Activated CD4-positive, alpha-beta T cell treated with anti-CD3 and anti-CD28 coated beads, Interleukin-2, amount 50 U/mL, for 4 hours (primary cell): ENCODE results near the gene CTDSP1.

ENCODE experiments used
- DNase-seq, 2 experiments: peaks; one replicate each; pipeline ENCODE4 v3.0.0-alpha.2; 2020

Gene CTDSP1

GRCh38 chr2:218400167-218400929 lies 680 bp downstream of the CTDSP1 start:
- DNase-seq, result peak in 1 of 2 experiments; percentile 27

GRCh38 chr2:218400930-218401881 lies 1.5 kb downstream of the CTDSP1 start:
- DNase-seq, result no peak

DNA sequence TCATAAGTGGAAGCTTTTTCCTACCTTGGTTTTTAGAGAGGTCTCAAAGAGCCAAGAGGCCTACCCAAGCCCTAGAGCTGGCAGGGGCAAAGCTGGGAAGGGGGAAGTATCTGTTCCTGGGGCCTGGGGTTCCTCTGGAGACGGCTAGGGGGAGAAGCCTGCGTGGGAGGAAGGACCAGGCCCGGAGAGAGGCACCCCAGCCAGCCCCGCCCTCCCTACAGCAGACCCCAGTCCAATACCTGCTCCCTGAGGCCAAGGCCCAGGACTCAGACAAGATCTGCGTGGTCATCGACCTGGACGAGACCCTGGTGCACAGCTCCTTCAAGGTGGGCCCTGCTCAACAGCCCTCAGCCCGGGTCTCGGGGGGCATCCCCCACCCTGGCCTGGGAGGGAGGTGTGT lies 2.2 kb downstream of the CTDSP1 start:
- DNase-seq, result no peak

GRCh38 chr2:218402491-218402901 lies 2.8 kb downstream of the CTDSP1 start:
- no peak for DNase-seq

DNA sequence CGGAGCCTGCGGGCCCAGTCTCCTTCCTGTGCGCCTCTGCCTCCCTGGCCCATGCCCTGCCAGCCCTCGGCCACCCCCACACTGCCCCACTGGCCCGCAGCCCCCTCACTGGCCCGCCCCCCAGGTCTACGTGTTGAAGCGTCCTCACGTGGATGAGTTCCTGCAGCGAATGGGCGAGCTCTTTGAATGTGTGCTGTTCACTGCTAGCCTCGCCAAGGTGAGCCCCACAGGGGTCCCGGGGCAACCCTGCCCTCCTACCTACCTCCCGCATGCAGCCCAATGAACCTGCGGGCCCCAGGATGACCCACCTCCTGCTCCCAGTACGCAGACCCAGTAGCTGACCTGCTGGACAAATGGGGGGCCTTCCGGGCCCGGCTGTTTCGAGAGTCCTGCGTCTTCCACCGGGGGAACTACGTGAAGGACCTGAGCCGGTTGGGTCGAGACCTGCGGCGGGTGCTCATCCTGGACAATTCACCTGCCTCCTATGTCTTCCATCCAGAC lies 3.3 kb downstream of the CTDSP1 start:
- DNase-seq, result no peak

DNA sequence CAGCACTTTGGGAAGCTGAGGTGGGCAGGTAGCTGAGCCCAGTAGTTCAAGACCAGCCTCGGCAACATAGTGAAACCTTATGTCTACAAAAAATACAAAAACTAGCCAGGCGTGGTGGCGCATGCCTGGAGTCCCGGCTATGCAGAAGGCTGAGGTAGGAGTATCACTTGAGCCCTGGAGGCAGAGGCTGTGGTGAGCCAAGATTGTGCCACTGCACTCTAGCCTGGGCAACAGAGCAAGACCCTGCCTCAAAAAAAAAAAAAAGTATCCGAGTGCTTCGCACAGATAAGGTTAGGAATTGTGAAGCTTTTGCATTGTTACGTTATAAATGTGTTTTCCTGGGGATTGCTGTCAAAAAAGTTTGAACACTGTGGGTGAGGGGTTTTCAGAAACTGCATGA lies 4.1 kb downstream of the CTDSP1 start:
- DNase-seq, result no peak

DNA sequence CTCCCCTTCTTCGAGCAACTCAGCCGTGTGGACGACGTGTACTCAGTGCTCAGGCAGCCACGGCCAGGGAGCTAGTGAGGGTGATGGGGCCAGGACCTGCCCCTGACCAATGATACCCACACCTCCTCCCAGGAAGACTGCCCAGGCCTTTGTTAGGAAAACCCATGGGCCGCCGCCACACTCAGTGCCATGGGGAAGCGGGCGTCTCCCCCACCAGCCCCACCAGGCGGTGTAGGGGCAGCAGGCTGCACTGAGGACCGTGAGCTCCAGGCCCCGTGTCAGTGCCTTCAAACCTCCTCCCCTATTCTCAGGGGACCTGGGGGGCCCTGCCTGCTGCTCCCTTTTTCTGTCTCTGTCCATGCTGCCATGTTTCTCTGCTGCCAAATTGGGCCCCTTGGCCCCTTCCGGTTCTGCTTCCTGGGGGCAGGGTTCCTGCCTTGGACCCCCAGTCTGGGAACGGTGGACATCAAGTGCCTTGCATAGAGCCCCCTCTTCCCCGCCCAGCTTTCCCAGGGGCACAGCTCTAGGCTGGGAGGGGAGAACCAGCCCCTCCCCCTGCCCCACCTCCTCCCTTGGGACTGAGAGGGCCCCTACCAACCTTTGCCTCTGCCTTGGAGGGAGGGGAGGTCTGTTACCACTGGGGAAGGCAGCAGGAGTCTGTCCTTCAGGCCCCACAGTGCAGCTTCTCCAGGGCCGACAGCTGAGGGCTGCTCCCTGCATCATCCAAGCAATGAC lies 4.8 kb downstream of the CTDSP1 start:
- DNase-seq, result no peak

DNA sequence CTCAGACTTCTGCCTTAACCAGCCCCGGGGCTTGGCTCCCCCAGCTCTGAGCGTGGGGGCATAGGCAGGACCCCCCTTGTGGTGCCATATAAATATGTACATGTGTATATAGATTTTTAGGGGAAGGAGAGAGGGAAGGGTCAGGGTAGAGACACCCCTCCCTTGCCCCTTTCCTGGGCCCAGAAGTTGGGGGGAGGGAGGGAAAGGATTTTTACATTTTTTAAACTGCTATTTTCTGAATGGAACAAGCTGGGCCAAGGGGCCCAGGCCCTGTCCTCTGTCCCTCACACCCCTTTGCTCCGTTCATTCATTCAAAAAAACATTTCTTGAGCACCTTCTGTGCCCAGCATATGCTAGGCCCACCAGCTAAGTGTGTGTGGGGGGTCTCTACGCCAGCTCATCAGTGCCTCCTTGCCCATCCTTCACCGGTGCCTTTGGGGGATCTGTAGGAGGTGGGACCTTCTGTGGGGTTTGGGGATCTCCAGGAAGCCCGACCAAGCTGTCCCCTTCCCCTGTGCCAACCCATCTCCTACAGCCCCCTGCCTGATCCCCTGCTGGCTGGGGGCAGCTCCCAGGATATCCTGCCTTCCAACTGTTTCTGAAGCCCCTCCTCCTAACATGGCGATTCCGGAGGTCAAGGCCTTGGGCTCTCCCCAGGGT lies 5.5 kb downstream of the CTDSP1 start:
- DNase-seq, result no peak

DNA sequence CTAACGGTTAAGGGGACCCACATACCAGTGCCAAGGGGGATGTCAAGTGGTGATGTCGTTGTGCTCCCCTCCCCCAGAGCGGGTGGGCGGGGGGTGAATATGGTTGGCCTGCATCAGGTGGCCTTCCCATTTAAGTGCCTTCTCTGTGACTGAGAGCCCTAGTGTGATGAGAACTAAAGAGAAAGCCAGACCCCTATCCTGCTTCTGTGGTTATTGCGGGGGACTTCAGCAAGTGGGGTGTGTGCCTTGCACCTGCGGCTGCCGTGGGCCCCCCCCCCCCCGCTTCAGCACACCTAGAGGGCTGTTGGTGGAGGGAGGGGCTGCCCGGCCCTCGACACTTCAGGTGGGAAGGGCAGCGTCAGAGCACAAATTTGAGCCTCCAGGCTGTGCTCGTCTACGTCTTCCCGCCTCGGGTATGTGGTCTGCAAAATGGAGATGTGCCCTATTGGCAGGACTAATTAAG lies 6.1 kb downstream of the CTDSP1 start:
- DNase-seq, result no peak

DNA sequence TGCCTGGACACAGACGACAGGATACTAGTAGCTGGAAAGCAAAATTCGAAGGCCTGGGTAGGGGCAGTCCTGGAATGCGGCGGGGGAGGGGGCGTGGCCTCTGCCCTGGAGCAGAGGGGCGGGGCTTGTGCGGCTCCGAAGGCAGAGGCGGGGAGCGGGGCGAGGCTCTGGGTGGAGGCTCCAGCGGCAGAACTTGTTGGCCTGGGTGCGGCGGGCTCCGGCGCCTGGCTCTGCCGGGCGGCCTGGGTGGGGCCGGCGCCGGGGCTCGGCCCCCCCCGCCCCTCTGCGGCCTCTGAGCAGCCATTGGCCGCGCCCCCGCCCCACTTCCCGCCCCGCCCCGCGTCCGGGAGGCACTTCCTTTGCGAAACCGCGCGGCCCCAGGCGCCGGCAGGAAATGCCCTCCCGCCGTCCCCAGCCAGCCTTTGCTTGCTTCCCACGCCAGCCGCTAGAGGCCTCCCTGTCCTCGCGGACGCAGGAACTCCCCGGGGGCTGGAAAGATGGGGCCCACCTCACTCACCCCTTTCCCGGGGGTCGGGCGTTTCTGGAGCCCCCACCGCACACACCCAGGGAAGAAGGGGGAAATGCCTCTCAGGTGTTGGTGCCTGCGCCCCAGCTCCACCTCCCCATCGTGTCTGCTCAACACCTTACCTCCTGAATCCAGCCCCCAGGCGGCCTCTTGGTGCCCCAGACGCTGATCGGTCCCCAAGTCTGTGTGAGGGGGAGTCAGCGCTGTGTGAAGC lies 6.7 kb downstream of the CTDSP1 start:
- peak; percentile 81 for DNase-seq

GRCh38 chr2:218406949-218407618 lies 7.4 kb downstream of the CTDSP1 start:
- peak; percentile 49 to 61 for DNase-seq

GRCh38 chr2:218407717-218408116 lies 8.0 kb downstream of the CTDSP1 start:
- no peak for DNase-seq

DNA sequence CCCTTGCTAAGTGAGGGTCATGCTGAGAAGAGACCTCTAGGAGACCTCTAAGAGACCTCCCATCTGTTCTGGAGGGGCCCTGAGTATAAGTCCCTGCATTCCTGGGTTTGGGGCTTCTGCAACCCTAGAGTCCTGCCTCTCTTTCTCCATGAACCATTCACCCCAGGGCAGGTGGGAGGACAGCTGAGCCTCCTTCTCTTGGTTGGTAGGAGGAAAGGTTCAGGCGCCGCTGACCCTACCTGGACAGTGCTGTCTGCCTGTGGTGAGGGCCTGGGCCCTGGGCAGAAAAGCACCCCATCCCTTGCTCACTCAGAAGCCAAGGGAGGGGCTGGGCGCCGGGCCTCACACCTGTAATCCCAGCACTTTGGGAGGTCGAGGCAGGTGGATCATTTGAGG lies 18.7 kb downstream of the CTDSP1 start:
- no peak for DNase-seq

DNA sequence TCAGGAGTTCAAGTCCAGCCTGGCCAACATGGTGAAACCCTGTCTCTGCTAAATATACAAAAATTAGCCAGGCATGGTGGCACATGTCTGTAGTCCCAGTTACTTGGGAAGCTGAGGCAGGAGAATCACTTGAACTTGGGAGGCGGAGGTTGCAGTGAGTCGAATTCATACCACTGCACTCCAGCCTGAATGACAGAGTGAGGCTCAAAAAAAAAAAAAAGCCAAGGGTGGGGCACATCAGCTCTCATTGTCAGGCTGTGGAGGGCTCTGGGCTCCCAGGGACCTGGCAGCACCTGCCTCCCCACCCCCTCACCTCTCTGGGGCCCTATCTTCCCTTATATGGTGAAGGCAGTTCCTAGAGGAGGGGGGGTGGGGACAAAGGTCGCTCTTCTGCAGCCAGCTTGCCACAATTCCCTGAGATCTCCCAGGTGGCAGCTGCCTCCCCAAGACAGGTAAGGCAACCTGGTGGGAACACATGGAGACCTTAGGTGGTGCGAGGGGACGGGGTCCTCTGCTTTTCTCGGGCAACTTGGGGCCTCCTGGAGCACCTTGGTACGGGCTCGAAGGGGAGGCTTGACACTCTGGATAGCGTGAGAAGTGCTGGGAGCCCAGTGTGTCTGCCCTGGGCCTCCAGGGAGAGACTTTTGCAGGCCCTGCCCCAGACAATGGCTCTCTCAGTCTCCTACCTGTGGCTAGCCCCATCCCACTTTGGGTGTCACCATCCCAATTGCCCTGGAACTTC lies 19.2 kb downstream of the CTDSP1 start, which contains the start of gene VIL1:
VIL1 (plus strand) TSS at position 407 of the 742 bp plus-strand sequence. CDS start 4,656 bp downstream, outside the sequence.
- DNase-seq, result no peak

DNA sequence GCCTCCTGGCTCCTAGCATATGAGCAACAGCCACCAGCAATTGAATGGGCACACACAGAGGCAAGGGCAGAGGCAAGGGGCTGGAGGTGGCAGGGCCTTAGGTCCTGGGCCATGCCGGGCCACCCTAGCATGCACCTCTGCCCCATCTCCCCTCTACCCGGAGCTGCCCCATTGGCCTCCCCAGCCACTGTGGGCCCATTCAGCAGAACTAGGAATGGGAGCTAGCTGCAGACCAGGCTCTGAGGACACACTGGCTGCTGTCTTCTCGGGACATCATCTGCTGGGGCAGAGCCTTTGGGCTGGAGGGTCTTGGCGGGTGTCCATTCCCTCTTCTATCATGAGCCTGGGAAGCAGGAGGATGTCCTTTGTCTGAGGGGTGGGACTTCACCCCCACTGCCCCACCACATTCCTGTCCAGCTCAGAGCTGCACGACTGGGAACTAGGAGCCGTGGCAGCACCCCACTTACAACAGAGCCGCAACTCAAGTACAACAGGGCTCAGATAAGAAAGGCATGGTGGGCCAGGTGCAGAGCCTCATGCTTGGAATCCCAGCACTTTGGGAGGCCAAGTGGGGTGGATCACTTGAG lies 20.1 kb downstream of the CTDSP1 start:
- no peak for DNase-seq

DNA sequence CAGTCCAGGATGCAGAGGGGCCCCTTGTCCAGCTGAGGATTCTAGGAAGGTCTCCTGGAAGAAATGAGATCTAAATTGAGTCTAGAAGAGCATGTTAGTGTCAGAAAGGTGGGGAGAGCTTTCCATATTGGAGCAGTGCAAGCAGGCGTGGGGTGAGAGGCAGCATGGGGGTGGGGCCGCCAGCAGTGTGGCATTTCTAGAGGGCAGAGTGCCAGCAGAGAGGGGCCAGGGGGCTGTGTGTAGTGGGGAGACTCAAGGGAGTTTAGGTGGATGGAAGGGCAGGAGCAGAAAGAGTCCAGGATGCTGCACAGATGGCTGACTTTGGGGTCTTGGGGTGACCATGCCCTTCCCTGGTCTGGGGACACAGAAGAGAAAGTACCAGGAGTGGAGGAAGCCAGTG lies 21.4 kb downstream of the CTDSP1 start:
- DNase-seq, result no peak

DNA sequence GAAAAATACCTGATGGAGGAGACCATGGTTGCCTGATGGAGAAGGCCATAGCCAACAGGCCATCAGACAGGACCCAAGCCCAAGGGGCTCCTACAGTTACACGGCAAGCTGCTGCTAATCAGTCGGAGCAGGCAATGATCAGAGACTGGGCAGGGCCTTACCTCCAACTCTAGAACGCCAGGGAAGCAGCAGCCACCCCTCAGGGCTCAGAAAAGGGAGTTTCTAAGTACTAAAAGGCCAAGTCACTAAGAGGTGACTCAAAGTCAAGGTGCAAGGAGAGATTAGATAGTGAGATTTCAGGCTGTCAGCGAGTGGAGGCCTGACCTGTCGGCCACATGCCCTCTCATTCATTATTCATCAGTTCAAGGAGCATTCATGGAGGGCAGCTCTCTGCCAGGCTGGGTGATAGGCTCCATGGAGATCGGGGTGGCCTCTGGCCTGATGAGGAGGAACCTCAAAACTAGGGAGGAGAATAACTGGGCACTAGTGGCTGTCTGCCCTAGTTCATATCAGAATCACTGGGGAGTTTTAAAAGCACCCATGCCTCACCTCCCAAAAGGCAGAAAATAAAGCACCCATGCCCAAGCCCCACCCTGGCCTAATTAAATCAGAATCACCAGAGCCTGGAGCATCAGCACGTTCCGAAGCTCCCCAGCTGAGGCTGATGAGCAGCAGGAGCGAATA lies 22.9 kb downstream of the CTDSP1 start:
- no peak for DNase-seq

GRCh38 chr2:218423584-218423983 lies 23.9 kb downstream of the CTDSP1 start:
- no peak for DNase-seq

DNA sequence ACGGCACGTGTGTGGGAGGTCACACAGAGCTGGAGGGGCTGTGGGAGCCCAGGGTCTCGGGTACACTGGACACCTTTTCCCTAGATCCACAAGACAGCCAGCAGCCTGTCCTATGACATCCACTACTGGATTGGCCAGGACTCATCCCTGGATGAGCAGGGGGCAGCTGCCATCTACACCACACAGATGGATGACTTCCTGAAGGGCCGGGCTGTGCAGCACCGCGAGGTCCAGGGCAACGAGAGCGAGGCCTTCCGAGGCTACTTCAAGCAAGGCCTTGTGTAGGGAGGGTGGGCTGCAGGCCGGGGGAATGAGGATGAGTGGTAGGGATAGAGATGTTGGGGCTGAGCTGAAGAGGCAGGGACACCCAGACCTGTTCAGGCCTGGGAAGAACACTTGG lies 25.9 kb downstream of the CTDSP1 start:
- no peak for DNase-seq
